ENCODE data around the gene MYRIP. TPM values are rescaled to one million over a fixed set of nuclear protein-coding genes. Genes with fewer than 3 reads are reported as not detected.
A peak's percentile ranks its signal among the peaks of the same experiment; 100 is the strongest.

Gene MYRIP
- total and polyA plus RNA-seq, 8 donors = 0.29 to 1.9 (median 0.57) TPM

- H3K4me3 ChIP-seq = no peak overlapping the region
- H3K36me3 ChIP-seq = no peaks in the 10 kb centered on the region
- TF ChIP-seq CTCF (IDR thresholded peaks at IDR 0.05) = no peak
- no peaks in the 10 kb centered on the region for H3K9me3 ChIP-seq
- peak overlapping the region in 1 of 2 donors; percentile 57 for H3K27ac ChIP-seq
- intact Hi-C loops (cut with DNase I) = no loop called here
- H3K27me3 ChIP-seq = no peaks in the 10 kb centered on the region
- H3K4me1 ChIP-seq = no peaks in the 10 kb centered on the region
- DNase-seq (no peak), ATAC-seq (no peak)
Measured at GRCh38 chr3:40229963-40230362, 420.6 kb downstream of the MYRIP start.

- Histone ChIP-seq H3K9me3 (no peaks in the 10 kb centered on the region), H3K27ac (no peak overlapping the region), H3K36me3 (no peaks in the 10 kb centered on the region), H3K27me3 (no peaks in the 10 kb centered on the region), H3K4me1 (no peaks in the 10 kb centered on the region), H3K4me3 (no peak overlapping the region)
- no peak for TF ChIP-seq CTCF (IDR thresholded peaks at IDR 0.05)
- intact Hi-C loops (cut with DNase I) = no loop called here
- DNase-seq (no peak), ATAC-seq (no peak)
Measured at GRCh38 chr3:40230382-40230781, 421.0 kb downstream of the MYRIP start.

GRCh38 chr3:40232626-40233025 is 423.2 kb downstream of the MYRIP start:
- ATAC-seq (no peak), DNase-seq (no peak)
- TF ChIP-seq CTCF (IDR thresholded peaks at IDR 0.05) = no peak
- H3K36me3 ChIP-seq = no peaks in the 10 kb centered on the region
- no peaks in the 10 kb centered on the region for H3K27me3 ChIP-seq
- intact Hi-C loops (cut with DNase I) = no loop called here
- H3K4me3 ChIP-seq = no peak overlapping the region
- H3K4me1 ChIP-seq = no peaks in the 10 kb centered on the region
- H3K27ac ChIP-seq = no peak overlapping the region
- no peaks in the 10 kb centered on the region for H3K9me3 ChIP-seq

- intact Hi-C loops (cut with DNase I) = no loop called here
- DNase-seq (no peak), ATAC-seq (no peak)
- Histone ChIP-seq H3K4me3 (no peak overlapping the region), H3K36me3 (no peaks in the 10 kb centered on the region), H3K4me1 (no peaks in the 10 kb centered on the region), H3K9me3 (no peaks in the 10 kb centered on the region), H3K27ac (no peak overlapping the region), H3K27me3 (no peaks in the 10 kb centered on the region)
- TF ChIP-seq CTCF (IDR thresholded peaks at IDR 0.05) = no peak
Measured at GRCh38 chr3:40237159-40237558, 427.8 kb downstream of the MYRIP start.

- H3K27me3 ChIP-seq = no peaks in the 10 kb centered on the region
- no peak for ATAC-seq
- H3K4me3 ChIP-seq = no peak overlapping the region
Measured at GRCh38 chr3:40237889-40238571, 428.6 kb downstream of the MYRIP start.

More at GRCh38 chr3:40237889-40238571, 428.6 kb downstream of the MYRIP start:
- Histone ChIP-seq H3K9me3 (no peaks in the 10 kb centered on the region), H3K4me1 (no peaks in the 10 kb centered on the region), H3K27ac (no peak overlapping the region), H3K36me3 (no peaks in the 10 kb centered on the region)
- TF ChIP-seq CTCF (IDR thresholded peaks at IDR 0.05) = no peak
- intact Hi-C loops (cut with DNase I) = no loop called here
- DNase-seq = peak in 1 of 4 donors; percentile 10
